ENCODE data around the gene HPS5. TPM values are rescaled to one million over a fixed set of nuclear protein-coding genes. Genes with fewer than 3 reads are reported as not detected.

Gene HPS5
- total and polyA plus RNA-seq, 2 of the 13 experiments (the other 11 are each of a cell fraction or from before 2014, with no cell fraction given): 6.6 to 25.5 TPM

DNA sequence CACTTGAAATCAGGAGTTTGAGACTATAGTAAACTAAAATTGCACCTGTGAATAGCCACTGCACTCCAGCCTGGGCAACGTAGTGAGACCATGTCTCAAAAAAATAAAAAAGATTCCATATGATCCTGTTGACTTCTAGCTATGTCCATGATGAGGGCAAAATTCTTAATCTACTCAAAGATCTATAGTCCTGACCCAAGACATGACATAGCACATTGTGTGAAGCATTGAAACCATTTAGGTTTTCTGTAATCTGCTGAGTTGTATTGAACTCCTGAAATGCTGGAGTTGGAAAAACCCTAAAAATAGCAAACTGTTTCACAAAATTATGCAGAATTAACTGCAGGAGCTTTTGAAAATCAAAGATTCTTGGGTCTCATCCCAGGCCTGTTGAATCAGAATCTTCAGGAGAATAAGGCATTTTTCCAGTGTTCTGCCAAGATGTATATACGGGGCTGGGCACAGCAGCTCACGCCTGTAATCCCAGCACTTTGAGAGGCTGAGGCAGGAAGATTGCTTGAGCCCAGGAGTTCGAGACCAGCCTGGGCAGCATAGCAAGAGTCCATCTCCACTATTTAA is 42.6 kb upstream of the HPS5 start:
- Histone ChIP-seq H4K20me1 (ENCODE audit: insufficient read depth, low read length) (no peaks in the 10 kb centered on the region), H3K4me3 (replicated peaks in 1 of 3; ENCODE audit: insufficient read depth in 1 of 3, low read depth in 2 of 3, low read length in 3 of 3) (no peak overlapping the region), H3K36me3 (replicated peaks in 1 of 2; ENCODE audit: control insufficient read depth in 1 of 2, insufficient read depth in 2 of 2, low read length in 2 of 2) (peaks cover 14 to 52% of the 10 kb centered on the region in 2 experiments; a peak in 4 of 5 replicates), H3K4me1 (ENCODE audit: insufficient read depth, low read length) (no peaks in the 10 kb centered on the region), H3K9ac (ENCODE audit: insufficient read depth, low read depth, low read length) (no peak overlapping the region), H3K79me2 (ENCODE audit: insufficient read depth, low read length) (no peaks in the 10 kb centered on the region), H3K27me3 (ENCODE audit: control insufficient read depth in 1 of 2, insufficient read depth in 2 of 2, low read length in 2 of 2) (no peaks in the 10 kb centered on the region), H3K9me3 (ENCODE audit: low read length) (no peaks in the 10 kb centered on the region), H3K4me2 (ENCODE audit: low read depth, low read length) (no peak overlapping the region), H3K27ac (ENCODE audit: extremely low read length, insufficient read depth, low read length) (no peak overlapping the region), H2AFZ (ENCODE audit: low read length) (no peak overlapping the region)
- intact Hi-C loops (cut with micrococcal nuclease; ENCODE audit: unreplicated experiment) (no loop called here), in situ Hi-C loops (cut with HindIII; ENCODE audit: extremely low pct_ligation_motif_present, low pct_unique_long_range_greater_than_20kb) (no loop called here)
- DNase-seq (ENCODE audit: low spot score): no peak
- WGBS (ENCODE audit: low lambda C conversion rate): 100% methylated on average over 4 of the region's 4 CpGs
- no peak for ATAC-seq
- BruUV-seq (replicated peaks): no TSS peak
- POLR2A ChIA-PET: no interaction called here
- TF ChIP-seq ZNF10 (CRISPR knock-in tag; IDR thresholded peaks at IDR 0.05; ENCODE audit: borderline replicate concordance, low read depth): no peak
- TF ChIP-seq HNF1A (IDR thresholded peaks at IDR 0.05; ENCODE audit: low read depth): no peak
- TF ChIP-seq HNF1A (CRISPR knock-in tag; IDR thresholded peaks at IDR 0.05; ENCODE audit: borderline replicate concordance): no peak
- no peak for TF ChIP-seq NFKB2 (CRISPR knock-in tag; IDR thresholded peaks at IDR 0.05; ENCODE audit: borderline replicate concordance)
- TF ChIP-seq, protein P1, sequence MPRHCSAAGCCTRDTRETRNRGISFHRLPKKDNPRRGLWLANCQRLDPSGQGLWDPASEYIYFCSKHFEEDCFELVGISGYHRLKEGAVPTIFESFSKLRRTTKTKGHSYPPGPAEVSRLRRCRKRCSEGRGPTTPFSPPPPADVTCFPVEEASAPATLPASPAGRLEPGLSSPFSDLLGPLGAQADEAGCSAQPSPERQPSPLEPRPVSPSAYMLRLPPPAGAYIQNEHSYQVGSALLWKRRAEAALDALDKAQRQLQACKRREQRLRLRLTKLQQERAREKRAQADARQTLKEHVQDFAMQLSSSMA (CRISPR knock-in tag; IDR thresholded peaks at IDR 0.05): no peak
- TF ChIP-seq MXI1 (IDR thresholded peaks at IDR 0.05; ENCODE audit: borderline replicate concordance, low read depth, low read length): no peak
- no peak for TF ChIP-seq ZFP1 (CRISPR knock-in tag; IDR thresholded peaks at IDR 0.05)
- TF ChIP-seq ZNF264 (CRISPR knock-in tag; IDR thresholded peaks at IDR 0.05): no peak
- TF ChIP-seq KMT2A (CRISPR knock-in tag; IDR thresholded peaks at IDR 0.05): no peak
- no peak for TF ChIP-seq PLRG1 (conservative IDR thresholded peaks at IDR 0.05)
- TF ChIP-seq MTF2 (CRISPR knock-in tag; IDR thresholded peaks at IDR 0.05; ENCODE audit: borderline replicate concordance): no peak
- TF ChIP-seq SCMH1 (CRISPR knock-in tag; IDR thresholded peaks at IDR 0.05; ENCODE audit: borderline replicate concordance): no peak
- TF ChIP-seq PAX8 (CRISPR knock-in tag; IDR thresholded peaks at IDR 0.05; ENCODE audit: borderline replicate concordance): no peak
- no peak for TF ChIP-seq ZKSCAN5 (CRISPR knock-in tag; IDR thresholded peaks at IDR 0.05)
- FAIRE-seq: no peak
- CTCF ChIA-PET (ENCODE audit: low intra/inter-chr PET ratio, low total read pairs): no interaction called here
